HG02970 (cell line): ENCODE results near the gene BRWD1.
A peak's percentile ranks its signal among the peaks of the same experiment; 100 is the strongest.

ENCODE experiments used
- ATAC-seq: cut with Tn5 transposase; IDR thresholded peaks from one replicate; pipeline ENCODE4 v1.9.1; 2021; ENCODE audit warnings: mild to moderate bottlenecking, moderate library complexity, moderate number of reproducible peaks; ENCODE audit not compliant: unreplicated experiment, low FRiP score

BRWD1 gene

GRCh38 chr21:39330001-39330400 is 16.6 kb upstream of the BRWD1 start:
- no peak for ATAC-seq

GRCh38 chr21:39327727-39328126 is 14.3 kb upstream of the BRWD1 start:
- no peak for ATAC-seq

- ATAC-seq, result no peak
Measured at GRCh38 chr21:39326607-39327307, 13.3 kb upstream of the BRWD1 start.

GRCh38 chr21:39325458-39325857 is 12.0 kb upstream of the BRWD1 start:
- no peak for ATAC-seq

DNA sequence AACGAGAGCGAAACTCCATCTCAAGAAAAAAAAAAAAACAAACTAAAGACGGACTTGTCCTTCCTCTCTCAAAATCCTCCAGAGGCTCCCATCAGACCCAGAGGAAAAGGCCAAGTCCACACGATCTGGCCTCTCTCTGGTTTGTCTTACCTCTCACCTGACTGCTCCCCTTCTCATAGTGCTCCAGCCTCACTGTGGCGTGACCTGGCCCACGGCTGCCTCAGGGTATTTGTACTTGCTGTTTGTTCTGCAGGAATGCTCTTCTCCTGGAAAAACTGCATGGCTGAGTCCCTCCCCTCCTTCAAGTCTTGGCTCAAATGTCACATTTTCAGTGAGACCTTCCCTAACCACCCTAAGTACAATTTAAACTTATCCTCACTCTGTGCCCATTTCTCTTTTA is 8.0 kb upstream of the BRWD1 start:
- ATAC-seq, result no peak

DNA sequence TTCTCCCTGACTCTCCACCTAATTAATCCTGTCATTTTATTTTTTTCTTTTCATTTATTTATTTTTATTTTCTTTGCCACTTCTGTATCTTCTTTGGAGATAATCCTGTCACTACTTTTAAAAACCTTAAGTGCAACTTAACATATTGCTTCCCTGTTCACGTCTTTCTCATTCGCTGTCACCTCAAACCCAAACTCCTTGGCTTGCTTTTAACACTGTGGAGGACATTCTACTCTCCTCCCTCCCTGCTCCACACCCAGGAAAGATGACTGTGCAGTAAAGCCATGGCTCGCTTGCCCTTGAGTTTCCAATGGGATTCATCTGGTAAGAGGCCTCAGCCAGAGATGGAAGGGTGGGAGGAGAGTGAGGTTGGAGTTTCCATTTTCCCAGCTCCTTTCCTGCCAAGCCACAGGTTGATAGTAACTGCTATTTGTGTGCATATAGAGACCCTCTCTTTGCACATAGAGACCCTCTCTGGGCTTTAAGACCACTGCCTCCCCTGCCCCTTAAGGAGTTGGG is 6.4 kb upstream of the BRWD1 start:
- ATAC-seq, result no peak

DNA sequence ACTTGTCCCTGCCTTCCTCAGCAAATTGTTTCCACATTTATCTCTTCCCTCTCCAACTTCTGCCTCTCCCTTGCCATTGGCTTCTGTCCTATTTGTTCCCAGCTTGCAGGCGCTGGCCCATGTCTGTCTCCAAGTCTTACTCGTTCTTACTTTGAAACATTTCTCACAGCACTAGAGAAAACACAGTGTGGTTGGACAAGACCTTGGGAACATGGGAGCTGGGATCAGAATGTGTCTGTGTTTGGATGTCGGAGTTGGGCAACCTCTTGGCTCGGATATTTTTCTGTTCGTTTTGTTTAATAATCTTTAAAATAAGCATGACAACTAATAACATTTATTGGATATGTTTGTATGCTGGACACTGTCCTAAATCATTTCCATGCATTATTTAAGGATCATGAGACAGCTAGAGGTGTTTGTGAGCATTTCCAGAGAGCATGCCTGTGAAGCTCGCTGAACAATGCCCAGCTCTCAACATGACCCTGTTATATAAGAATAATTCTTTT is 5.9 kb upstream of the BRWD1 start:
- no peak for ATAC-seq

GRCh38 chr21:39318091-39318959 is 4.9 kb upstream of the BRWD1 start:
- ATAC-seq, result no peak

- no peak for ATAC-seq
Measured at GRCh38 chr21:39317134-39318090, 4.0 kb upstream of the BRWD1 start.

DNA sequence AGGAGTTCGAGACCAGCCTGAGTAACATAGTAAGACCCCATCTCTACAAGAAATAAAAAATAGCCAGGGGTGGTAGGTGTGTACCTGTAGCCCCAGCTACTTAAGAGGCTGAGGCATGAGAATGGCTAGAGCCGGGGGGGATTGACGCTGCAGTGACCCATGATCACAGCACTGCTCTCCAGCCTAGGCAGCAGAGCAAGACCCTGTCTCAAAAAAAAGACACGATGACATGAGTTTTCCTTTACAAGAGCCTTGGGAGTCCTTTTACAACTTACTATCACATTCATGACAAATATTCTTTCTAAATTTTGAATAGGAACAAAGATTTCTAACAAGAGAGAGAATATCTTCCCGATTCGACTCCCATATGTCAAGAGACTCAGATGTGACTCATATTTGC is 3.3 kb upstream of the BRWD1 start:
- no peak for ATAC-seq

DNA sequence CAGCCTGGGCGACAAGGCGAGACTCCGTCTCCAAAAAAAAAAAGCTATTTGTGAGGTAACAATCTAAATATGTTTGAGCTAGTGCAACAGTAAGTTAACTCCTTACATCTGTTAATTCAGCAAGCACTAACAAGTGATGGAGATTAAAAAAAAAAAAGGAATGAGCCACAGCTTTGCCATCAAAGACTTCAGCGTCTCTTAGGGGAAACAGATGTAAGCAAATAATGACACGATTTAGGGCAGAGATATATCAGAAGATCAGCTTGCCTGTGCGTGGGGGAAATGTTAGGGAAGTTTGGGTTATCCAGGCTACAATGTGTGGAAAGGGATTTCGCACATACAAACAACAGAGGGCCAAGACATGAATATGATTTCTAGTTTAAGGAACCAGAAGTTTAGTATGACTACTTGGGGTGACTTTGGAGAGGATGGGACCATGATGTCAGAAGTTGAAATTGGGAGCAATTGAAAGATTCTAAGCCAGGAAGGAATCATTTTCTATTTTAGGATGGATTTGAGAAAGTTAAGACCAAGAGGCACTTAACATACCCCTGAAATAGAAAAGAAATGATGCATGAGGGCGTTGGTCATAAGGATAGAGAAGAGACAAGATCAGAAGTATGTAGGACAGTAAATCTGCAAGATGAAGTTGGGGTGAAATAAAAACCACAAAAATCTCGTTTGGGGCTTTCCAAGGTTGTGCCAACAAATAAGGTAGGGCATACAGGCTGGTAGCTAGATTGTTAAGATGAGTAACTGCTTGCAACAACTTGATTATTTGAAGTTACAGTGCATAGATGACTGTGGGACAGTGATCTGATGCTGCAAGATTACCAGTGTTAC is 2.4 kb upstream of the BRWD1 start:
- ATAC-seq, result no peak

DNA sequence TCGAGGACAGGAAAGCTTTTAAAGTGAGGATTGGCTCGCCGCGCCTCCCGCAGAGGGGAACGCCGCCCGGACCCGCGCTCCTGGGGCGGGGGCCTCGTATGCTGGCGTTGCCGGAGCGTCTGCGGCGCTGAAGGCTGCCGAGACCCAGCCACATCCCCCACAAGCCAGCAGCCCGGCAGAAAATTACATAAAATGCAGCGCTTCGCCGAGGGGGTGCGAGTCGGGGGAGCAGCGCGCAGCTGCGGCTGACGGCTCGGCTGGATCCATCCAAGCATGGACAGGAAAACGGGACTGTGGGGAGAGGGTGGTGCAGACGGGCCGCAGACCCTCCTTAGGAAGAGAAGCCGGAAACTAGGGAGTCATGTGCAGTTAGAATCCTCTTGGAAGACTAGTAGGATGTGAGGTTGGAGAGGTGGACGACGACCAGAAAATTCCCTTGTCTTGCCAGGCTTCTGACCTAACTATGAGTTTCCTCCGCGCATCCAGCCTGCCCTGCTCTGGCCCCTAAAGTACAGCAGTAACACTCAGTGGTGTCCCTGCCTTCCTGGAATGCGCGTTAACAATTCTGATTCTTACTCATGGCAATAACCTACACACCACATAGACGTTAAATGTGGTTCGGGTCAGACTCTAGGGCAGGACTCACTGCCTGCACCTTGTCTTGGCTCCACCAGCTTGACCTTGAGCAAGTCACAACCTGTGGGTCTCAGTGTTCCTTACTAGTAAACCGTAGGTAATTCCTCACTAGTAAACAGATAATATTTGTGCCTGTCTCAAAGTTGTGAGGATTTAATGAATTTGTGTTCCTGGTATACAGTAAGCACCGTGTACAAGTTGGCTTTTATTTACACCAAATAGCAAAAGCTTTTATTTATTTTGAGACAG is 953 bp upstream of the BRWD1 start:
- peak; percentile 7 for ATAC-seq

GRCh38 chr21:39313042-39313570 is 326 bp downstream of the BRWD1 start:
- ATAC-seq, result peak; percentile 20

- ATAC-seq, result peak; percentile 56
Measured at GRCh38 chr21:39312112-39313041, 1.1 kb downstream of the BRWD1 start.

DNA sequence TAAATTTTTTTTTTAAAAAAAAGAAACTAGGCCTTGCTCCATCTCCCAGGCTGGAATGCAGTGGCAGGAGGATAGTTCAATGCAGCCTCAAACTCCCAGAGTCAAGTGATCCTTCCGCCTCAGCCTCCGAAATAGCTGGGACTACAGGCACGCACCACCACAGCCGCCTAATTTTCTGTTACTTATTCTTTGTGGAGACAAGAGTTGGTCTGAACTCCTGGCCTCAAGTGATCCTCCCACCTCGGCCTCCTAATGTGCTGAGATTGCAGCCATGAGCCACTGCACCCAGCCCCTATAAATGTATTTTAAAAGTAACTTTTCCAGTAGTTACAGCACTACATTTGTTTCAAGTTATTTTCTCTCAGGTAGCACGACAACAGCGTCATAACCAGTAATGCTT is 2.3 kb downstream of the BRWD1 start:
- no peak for ATAC-seq

DNA sequence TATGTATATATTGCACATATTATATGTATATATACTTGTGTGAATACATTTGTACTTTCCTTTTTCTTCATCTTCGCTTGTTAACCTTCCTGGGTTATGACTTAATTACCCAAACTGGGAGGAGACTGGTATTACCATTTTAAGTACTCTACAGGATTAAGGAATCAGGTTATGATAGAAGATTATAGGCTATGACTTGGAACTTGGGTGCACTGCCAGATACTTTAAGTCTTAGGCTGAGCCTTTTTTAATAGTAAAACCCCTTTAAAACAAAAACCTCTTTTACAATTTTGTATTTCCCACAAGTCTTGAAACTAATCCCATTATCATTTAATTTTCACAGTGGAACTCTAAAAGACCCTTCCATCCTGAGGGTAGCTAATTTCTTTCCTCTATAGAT is 6.0 kb downstream of the BRWD1 start:
- ATAC-seq, result no peak

DNA sequence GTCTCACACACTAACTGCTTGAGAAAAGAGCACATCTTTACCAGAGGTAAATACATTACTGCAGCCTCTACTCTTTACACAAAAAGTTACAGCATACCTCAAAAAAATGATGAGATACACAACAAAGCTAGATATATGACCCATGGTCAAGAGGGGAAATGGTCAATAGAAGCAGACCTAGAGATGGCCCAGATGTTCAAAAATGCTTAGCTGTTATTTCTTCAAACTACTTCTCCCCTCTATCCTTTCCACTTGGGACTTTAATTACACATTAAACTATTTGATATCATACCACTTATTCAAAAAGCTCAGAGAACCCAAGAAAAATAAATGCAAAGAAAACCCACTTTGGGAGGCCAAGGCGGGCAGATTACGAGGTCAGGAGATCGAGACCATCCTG is 12.8 kb downstream of the BRWD1 start:
- ATAC-seq, result no peak
